HUDEP-2 (cell line): Measurements from ENCODE around the gene RARG.

ENCODE experiments used
- DNase-seq, 76 experiments: peaks; one replicate each; lab custom pipeline; 2025; ENCODE audit not compliant: unreplicated experiment in 76 of 76; lab: John Stamatoyannopoulos, UW

Gene RARG

GRCh38 chr12:53251477-53252348 is 19.7 kb upstream of the RARG start:
- DNase-seq = peak in 66 of 76 experiments; percentile 11 to 85 (median 62)

GRCh38 chr12:53245286-53245685 is 13.3 kb upstream of the RARG start:
- DNase-seq = no peak

- DNase-seq = peak in 22 of 76 experiments; percentile 5 to 46 (median 20)
Observed at GRCh38 chr12:53244337-53244736, 12.3 kb upstream of the RARG start.

GRCh38 chr12:53241623-53242412 is 9.8 kb upstream of the RARG start:
- DNase-seq = no peak

GRCh38 chr12:53239643-53240258 is 7.7 kb upstream of the RARG start:
- no peak for DNase-seq

- DNase-seq = no peak
Observed at GRCh38 chr12:53236443-53237111, 4.6 kb upstream of the RARG start.

GRCh38 chr12:53235742-53236442 is 3.9 kb upstream of the RARG start:
- no peak for DNase-seq

GRCh38 chr12:53235164-53235563 is 3.2 kb upstream of the RARG start:
- no peak for DNase-seq

- peak in 3 of 76 experiments; percentile 2 to 10 (median 8) for DNase-seq
Observed at GRCh38 chr12:53234271-53234914, 2.4 kb upstream of the RARG start.

GRCh38 chr12:53233671-53234121 is 1.7 kb upstream of the RARG start:
- DNase-seq = peak in 29 of 76 experiments; percentile 14 to 64 (median 34)

GRCh38 chr12:53232646-53233461 is 845 bp upstream of the RARG start:
- DNase-seq = peak in 64 of 76 experiments; percentile 9 to 78 (median 56)

- no peak for DNase-seq
Observed at GRCh38 chr12:53231671-53231920, 413 bp downstream of the RARG start.

GRCh38 chr12:53230108-53230845 is 1.7 kb downstream of the RARG start:
- DNase-seq = peak in 14 of 76 experiments; percentile 9 to 36 (median 20)

- no peak for DNase-seq
Observed at GRCh38 chr12:53229454-53229853, 2.6 kb downstream of the RARG start.

GRCh38 chr12:53227836-53228235 is 4.2 kb downstream of the RARG start:
- DNase-seq = peak in 1 of 76 experiments; percentile 7

- no peak for DNase-seq
Observed at GRCh38 chr12:53227341-53227740, 4.7 kb downstream of the RARG start.

GRCh38 chr12:53226815-53227214 is 5.2 kb downstream of the RARG start:
- DNase-seq = no peak
